ENCODE data around the gene MED12L.

GRCh38 chr3:151119188-151119587, 33.7 kb downstream of the MED12L start:
- TF ChIP-seq CTCF (IDR thresholded peaks at IDR 0.05; ENCODE audit: insufficient read depth, low read length) (no peak), POLR2AphosphoS5 (IDR thresholded peaks at IDR 0.05; ENCODE audit: low read depth) (no peak), REST (IDR thresholded peaks at IDR 0.05; ENCODE audit: insufficient replicate concordance, low read depth) (no peak), GABPA (IDR thresholded peaks at IDR 0.05; ENCODE audit: low read depth) (no peak), SPI1 (IDR thresholded peaks at IDR 0.05; ENCODE audit: borderline replicate concordance, low read depth) (no peak)
